Fibroblast of mammary gland (primary cell): ENCODE data around the gene IDNK.

ENCODE experiments used
- DNase-seq: peaks from one replicate; pipeline ENCODE4 v3.0.0-alpha.2; 2010; ENCODE audit warnings: low read depth
- H3K4me3 ChIP-seq: 2 replicates; pipeline ENCODE4 v1.5.1; 2011; ENCODE audit warnings: low read depth, mild to moderate bottlenecking, low read length, moderate library complexity; ENCODE audit not compliant: control insufficient read depth
- CTCF ChIP-seq: conservative IDR thresholded peaks from 2 replicates; pipeline ENCODE4 v1.5.1; 2011; ENCODE audit warnings: low read depth, low read length, inconsistent platforms; ENCODE audit not compliant: control insufficient read depth, insufficient read depth

Gene IDNK

GRCh38 chr9:83620841-83621636 lies 1.9 kb upstream of the IDNK start:
- DNase-seq: peak; percentile 59
- TF ChIP-seq CTCF: peak; percentile 73
- no peak overlapping the region for H3K4me3 ChIP-seq

GRCh38 chr9:83622433-83622938 lies 457 bp upstream of the IDNK start:
- no peak for TF ChIP-seq CTCF
- DNase-seq: no peak

GRCh38 chr9:83623679-83624076 lies 735 bp downstream of the IDNK start:
- no peak for DNase-seq
- TF ChIP-seq CTCF: no peak
- H3K4me3 ChIP-seq: peak overlapping the region; percentile 59

More at GRCh38 chr9:83622433-83622938, 457 bp upstream of the IDNK start:
- peak overlapping the region; percentile 59 for H3K4me3 ChIP-seq

- no peak overlapping the region for H3K4me3 ChIP-seq
- no peak for TF ChIP-seq CTCF
- peak; percentile 23 for DNase-seq
These were observed 2.2 kb downstream of the IDNK start for GRCh38 chr9:83625178-83625577.

GRCh38 chr9:83628540-83628939 lies 5.6 kb downstream of the IDNK start:
- peak; percentile 10 for DNase-seq
- TF ChIP-seq CTCF: no peak
- H3K4me3 ChIP-seq: no peak overlapping the region

- no peak for TF ChIP-seq CTCF
- DNase-seq: no peak
- H3K4me3 ChIP-seq: no peak overlapping the region
These were observed 6.6 kb downstream of the IDNK start for GRCh38 chr9:83629433-83630104.
